Occipital lobe (tissue), 2 donors: Measurements from ENCODE around the gene BCAR1. TPM values are rescaled to one million over a fixed set of nuclear protein-coding genes. Genes with fewer than 3 reads are reported as not detected.
A peak's percentile ranks its signal among the peaks of the same experiment; 100 is the strongest.
"Not testable (repeated sequence)": the region's sequence is repeated elsewhere in the genome, so short reads cannot be mapped to it uniquely, and the experiment has no call there.

Experiments used
- DNase-seq: peaks from one replicate; lab custom pipeline; 2025; lab: John Stamatoyannopoulos, UW
- total RNA-seq: library from RNA; depleted of rRNA; stranded (reverse); fragments of >200 nt; gene quantifications from one replicate; pipeline ENCODE4 v1.2.3, GENCODE V29; 2014

The BCAR1 gene
- total RNA-seq, 1 donor from 2014 or later, result 15.4 TPM

- DNase-seq, result not testable (repeated sequence)
These were observed 10.8 kb downstream of the BCAR1 start for GRCh38 chr16:75240633-75241032.

DNA sequence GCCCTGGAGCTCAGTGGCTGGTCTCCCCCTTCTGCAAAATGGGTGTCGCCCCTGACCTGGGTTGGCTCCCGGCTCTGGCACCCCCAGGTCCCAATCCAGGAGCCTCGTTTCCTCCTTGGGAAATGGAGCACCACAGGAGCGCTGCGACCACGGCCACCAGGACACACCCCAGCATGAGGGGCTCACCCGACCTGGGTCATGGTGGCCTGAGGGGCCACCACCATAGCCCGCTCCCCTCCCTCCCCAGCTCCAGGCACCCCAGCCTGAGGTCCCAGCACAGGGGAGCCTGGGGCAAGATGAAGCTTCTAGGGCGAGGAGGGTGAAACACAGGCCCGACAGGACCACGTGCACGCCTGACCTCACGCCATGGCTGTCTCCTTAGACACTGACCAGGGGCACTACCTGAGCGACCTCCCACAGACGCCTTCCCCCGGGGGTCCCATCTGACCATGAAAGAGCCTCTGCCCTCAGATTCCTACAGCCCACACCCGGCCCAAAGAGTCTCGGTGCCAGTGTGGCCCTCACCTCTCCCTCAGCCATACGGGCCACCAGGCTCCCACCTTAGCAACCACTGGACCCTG is 11.8 kb downstream of the BCAR1 start:
- no peak for DNase-seq

- peak; percentile 83 for DNase-seq
These were observed 12.4 kb downstream of the BCAR1 start for GRCh38 chr16:75238853-75239541.

GRCh38 chr16:75238132-75238852 is 13.1 kb downstream of the BCAR1 start:
- DNase-seq, result peak; percentile 83

GRCh38 chr16:75237398-75238131 is 13.9 kb downstream of the BCAR1 start:
- DNase-seq, result no peak

DNA sequence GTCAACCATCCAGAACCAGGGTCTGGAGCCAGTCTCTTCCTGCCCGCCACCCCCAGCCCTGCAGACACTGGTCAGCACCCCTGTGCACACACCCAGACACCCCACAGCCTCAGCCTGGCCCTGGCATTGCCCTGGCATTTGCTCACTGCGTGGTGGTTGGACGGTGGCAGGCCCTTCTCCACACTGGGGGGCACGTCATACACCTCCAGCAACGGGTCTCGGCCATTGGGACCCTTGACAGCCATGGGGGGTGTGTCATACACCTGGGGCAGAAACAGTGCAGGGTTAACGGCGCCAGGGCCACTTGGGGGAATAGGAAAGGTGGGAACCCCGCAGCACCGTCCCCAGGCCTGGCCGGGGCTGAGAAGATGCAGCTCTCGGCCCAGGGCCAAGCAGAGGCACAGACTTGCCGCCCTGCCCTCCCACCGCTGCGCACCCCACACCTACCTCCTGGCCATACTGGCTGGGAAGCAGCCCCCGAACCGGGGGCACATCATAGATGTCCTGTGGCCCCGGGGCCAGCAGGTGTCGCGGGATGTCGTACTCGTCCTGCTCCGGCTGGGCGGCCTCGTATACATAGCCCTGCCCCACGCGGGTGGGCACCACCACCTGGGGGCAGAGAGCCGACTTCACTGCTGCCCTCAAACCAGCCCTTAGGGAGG is 14.6 kb downstream of the BCAR1 start:
- no peak for DNase-seq

DNA sequence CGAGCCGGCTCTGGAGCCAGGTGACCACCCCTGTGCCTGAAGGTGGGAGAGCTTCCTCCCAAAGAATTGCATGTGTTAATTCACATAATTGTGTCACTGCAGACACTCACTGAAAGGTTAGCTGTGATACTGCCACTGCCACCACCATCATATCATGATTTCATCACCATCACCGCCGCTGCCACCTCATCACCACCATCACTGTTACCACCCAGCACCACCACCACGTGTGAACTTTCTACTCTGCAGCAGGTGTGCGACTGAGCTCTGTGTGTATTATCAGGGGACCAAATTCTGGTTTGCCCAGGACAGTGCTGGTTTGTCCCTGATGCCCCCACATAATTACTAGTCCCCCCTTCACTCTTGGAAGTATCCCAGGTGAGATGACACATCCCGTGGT is 15.2 kb downstream of the BCAR1 start:
- no peak for DNase-seq

GRCh38 chr16:75235721-75236193 is 15.7 kb downstream of the BCAR1 start:
- no peak for DNase-seq

- DNase-seq, result no peak
These were observed 16.3 kb downstream of the BCAR1 start for GRCh38 chr16:75234856-75235696.

DNA sequence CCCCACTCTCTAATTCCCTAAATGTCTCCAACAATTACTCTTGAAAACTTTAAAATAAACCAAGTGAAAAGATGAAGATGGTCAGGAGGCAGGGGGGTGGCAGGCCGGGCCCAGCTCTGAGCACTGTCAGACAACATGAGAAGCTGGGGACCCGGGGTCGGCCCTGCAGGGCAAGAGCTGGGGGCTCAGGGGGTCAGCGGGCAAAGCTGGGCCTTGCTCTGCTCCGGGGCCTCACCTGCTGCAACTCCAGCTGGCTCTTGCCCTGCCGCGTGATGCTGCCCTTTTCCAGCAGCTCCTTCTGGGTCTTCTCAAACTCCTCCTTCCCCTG is 17.8 kb downstream of the BCAR1 start:
- DNase-seq, result no peak

DNA sequence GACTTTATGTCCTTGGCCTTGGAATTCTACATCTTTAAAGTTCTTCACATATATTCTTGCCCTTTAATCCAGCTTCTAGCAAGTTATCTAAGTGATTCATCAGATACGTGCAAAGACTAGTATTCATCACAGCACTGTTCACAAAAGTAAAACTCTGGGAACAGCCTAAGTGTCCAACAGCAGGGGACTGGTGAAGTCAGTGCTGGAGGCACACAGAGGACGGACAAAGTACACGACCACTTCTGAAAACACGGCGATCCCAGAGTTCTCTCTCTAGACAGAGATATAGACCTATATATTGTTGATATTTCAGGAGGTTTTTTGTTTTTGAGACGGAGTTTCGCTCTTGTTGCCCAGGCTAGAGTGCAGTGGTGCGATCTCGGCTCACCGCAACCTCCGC is 19.9 kb downstream of the BCAR1 start:
- no peak for DNase-seq

GRCh38 chr16:75230471-75231110 is 20.8 kb downstream of the BCAR1 start:
- DNase-seq, result no peak

GRCh38 chr16:75229172-75230031 is 22.0 kb downstream of the BCAR1 start:
- DNase-seq, result no peak

GRCh38 chr16:75228143-75228976 is 23.1 kb downstream of the BCAR1 start:
- DNase-seq, result no peak

DNA sequence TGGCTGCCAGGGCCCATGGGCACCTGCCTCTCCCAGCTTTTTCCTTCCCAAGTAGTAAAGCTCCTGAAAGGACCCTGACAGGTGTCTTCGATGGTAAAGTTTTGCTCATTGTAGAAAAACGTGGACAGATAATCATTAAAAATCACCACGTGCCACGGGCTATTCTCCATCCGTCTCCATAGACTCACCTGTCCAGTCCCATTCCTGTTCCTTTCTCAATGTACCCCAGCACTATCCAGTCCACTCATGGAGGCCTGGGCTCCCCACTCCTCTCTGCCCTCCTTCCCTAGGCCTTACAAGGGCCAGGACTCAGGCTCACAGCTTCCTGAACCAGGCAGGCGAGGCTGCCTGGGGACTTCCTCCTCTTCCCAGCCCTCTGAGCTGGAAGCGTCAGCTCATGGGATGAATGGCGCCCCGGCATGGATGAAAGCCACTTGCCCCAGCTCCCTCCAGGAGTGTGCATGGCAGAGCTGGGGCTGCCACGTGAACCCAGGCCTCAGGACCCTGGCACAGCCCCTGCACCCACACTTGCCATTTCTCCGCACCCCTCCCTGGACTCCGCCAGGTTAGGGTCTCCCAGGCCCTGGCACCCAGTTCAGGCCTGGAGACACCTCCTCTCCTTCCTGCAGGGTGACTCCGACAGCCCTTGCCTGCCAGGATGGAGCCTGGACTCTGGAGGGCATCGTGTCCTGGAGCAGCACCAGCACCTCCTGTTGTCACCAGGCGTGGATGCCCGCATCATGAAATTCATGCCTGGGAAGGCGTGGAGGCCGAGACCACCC is 23.9 kb downstream of the BCAR1 start:
- no peak for DNase-seq

DNA sequence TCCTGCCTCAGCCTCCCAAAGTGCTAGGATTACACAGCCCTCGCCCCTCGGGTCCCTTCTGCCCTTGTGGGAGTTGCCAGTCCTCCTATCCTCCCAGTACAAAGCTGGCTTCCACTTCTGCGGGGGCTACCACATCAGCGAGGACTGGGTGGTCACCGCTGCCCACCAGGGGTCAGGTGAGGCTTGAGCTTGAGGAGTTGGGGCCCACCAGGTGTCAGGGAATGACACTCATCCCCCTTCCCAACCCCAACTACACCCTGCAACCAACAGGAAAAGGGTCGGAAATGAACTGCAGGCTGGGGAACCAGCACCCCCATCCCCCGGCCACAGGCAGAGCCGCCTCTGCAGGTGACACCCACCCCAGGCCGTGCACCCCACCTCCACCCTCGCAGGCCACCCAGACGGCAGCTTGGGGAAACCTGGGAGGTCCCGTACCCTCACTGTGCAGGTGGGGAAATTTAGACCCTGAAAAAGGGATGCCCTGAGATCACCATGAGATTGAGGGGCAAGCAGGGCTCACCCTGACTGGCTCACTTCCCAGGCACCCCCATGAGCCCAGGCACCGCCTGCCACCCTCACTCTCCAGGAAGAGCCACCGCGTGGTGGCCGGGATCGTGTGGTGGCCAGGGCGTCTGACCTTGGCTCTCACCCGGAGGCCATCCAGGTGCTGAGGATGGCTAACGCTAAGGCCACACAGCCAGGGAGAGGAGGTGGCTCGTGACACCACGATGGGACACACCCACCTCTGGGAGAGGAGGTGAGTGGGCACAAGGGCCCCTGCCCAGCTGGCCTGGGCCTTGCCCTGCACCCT is 24.7 kb downstream of the BCAR1 start:
- no peak for DNase-seq
